HG03354 (cell line): ENCODE data around the gene EIF4ENIF1.
"Not testable (repeated sequence)": the region's sequence is repeated elsewhere in the genome, so short reads cannot be mapped to it uniquely, and the experiment has no call there.

ENCODE experiments used
- ATAC-seq: cut with Tn5 transposase; IDR thresholded peaks from one replicate; pipeline ENCODE4 v1.9.1; 2021; ENCODE audit warnings: mild to moderate bottlenecking; ENCODE audit not compliant: unreplicated experiment, poor library complexity, severe bottlenecking

The EIF4ENIF1 gene

GRCh38 chr22:31496007-31496734 is 6.5 kb upstream of the EIF4ENIF1 start, which contains the start of gene SFI1:
SFI1 (plus strand) TSS chr22:31496536; CDS start chr22:31508285, 11,749 bp downstream.
- peak; percentile 87 for ATAC-seq

GRCh38 chr22:31495343-31495742 is 5.7 kb upstream of the EIF4ENIF1 start:
- no peak for ATAC-seq

GRCh38 chr22:31493355-31493754 is 3.7 kb upstream of the EIF4ENIF1 start:
- not testable (repeated sequence) for ATAC-seq

- ATAC-seq = no peak
Observed at GRCh38 chr22:31492151-31492550, 2.5 kb upstream of the EIF4ENIF1 start.

GRCh38 chr22:31491218-31491962 is 1.7 kb upstream of the EIF4ENIF1 start:
- ATAC-seq = no peak

- peak; percentile 65 for ATAC-seq
Observed at GRCh38 chr22:31490496-31490925, 869 bp upstream of the EIF4ENIF1 start.

GRCh38 chr22:31488988-31489617 is 539 bp downstream of the EIF4ENIF1 start:
- ATAC-seq = peak; percentile 16

- ATAC-seq = no peak
Observed at GRCh38 chr22:31488346-31488883, 1.2 kb downstream of the EIF4ENIF1 start.

- no peak for ATAC-seq
Observed at GRCh38 chr22:31486951-31487350, 2.7 kb downstream of the EIF4ENIF1 start.

- not testable (repeated sequence) for ATAC-seq
Observed at GRCh38 chr22:31486369-31486768, 3.3 kb downstream of the EIF4ENIF1 start.

GRCh38 chr22:31482470-31482869 is 7.2 kb downstream of the EIF4ENIF1 start:
- not testable (repeated sequence) for ATAC-seq

GRCh38 chr22:31481129-31481528 is 8.5 kb downstream of the EIF4ENIF1 start:
- no peak for ATAC-seq

GRCh38 chr22:31477329-31477728 is 12.3 kb downstream of the EIF4ENIF1 start:
- no peak for ATAC-seq

GRCh38 chr22:31475800-31476199 is 13.8 kb downstream of the EIF4ENIF1 start:
- no peak for ATAC-seq

- ATAC-seq = no peak
Observed at GRCh38 chr22:31474743-31475142, 14.9 kb downstream of the EIF4ENIF1 start.

GRCh38 chr22:31465307-31465706 is 24.3 kb downstream of the EIF4ENIF1 start:
- ATAC-seq = no peak

- no peak for ATAC-seq
Observed at GRCh38 chr22:31461699-31462098, 27.9 kb downstream of the EIF4ENIF1 start.

GRCh38 chr22:31451709-31452571 is 37.7 kb downstream of the EIF4ENIF1 start:
- ATAC-seq = no peak

GRCh38 chr22:31449506-31449905 is 40.1 kb downstream of the EIF4ENIF1 start:
- ATAC-seq = no peak
